ENCODE results near the gene PLA2G4C. TPM values are rescaled to one million over a fixed set of nuclear protein-coding genes. Genes with fewer than 3 reads are reported as not detected.
A peak's percentile ranks its signal among the peaks of the same experiment; 100 is the strongest.

PLA2G4C gene
- total RNA-seq, 1 experiment from 2014 or later = 4.5 TPM

DNA sequence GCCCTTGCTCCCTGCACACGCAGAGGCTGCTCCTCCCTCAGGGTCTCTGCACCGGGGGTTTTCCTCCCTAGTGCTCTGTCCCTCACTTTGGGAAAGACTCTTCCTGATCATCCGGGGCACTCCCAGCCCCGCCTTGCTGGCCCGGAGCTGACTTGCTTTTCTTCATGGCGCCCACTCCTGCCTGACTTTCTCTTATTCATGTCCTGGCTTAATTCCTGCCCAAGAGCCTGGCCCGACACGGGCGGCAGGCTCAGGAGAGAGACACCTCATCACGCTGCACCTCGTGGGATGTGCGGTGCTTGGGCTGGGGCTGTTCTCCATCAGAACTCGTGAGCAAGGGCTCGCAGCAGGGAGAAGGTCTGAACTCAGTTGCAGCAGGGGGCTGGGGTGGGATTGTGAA lies 11.8 kb upstream of the PLA2G4C start:
- Mint-ChIP-seq H3K27ac (peak overlapping the region; percentile 32; the same call in 1 of the 2 replicates), H3K4me3 (no peak overlapping the region), H3K36me3 (peaks cover 69% of the 10 kb centered on the region), H3K4me1 (no peaks in the 10 kb centered on the region), H3K9me3 (no peaks in the 10 kb centered on the region), H3K27me3 (ENCODE audit: low read depth) (no peaks in the 10 kb centered on the region)
- ChIA-PET CTCF (no interaction called here), POLR2A (no interaction called here)
- TF ChIP-seq NFYB (CRISPR knock-in tag; conservative IDR thresholded peaks at IDR 0.05; ENCODE audit: low read depth) = no peak
- TF ChIP-seq NR1H2 (CRISPR knock-in tag; IDR thresholded peaks at IDR 0.05) = no peak
- no peak for TF ChIP-seq NFE2L1 (CRISPR knock-in tag; IDR thresholded peaks at IDR 0.05)
- no peak for TF ChIP-seq RELA (CRISPR knock-in tag; IDR thresholded peaks at IDR 0.05; ENCODE audit: borderline replicate concordance)
- no peak for TF ChIP-seq NR2C2 (CRISPR knock-in tag; IDR thresholded peaks at IDR 0.05)
- TF ChIP-seq ARID4B (CRISPR knock-in tag; IDR thresholded peaks at IDR 0.05; ENCODE audit: borderline replicate concordance) = no peak
- TF ChIP-seq HMGXB4 (CRISPR knock-in tag; IDR thresholded peaks at IDR 0.05) = no peak
- no peak for TF ChIP-seq ESRRA (CRISPR knock-in tag; IDR thresholded peaks at IDR 0.05; ENCODE audit: borderline replicate concordance)
- no peak for TF ChIP-seq GABPB1 (CRISPR knock-in tag; IDR thresholded peaks at IDR 0.05)
- TF ChIP-seq MYBL2 (CRISPR knock-in tag; IDR thresholded peaks at IDR 0.05) = no peak
- TF ChIP-seq, protein P1, sequence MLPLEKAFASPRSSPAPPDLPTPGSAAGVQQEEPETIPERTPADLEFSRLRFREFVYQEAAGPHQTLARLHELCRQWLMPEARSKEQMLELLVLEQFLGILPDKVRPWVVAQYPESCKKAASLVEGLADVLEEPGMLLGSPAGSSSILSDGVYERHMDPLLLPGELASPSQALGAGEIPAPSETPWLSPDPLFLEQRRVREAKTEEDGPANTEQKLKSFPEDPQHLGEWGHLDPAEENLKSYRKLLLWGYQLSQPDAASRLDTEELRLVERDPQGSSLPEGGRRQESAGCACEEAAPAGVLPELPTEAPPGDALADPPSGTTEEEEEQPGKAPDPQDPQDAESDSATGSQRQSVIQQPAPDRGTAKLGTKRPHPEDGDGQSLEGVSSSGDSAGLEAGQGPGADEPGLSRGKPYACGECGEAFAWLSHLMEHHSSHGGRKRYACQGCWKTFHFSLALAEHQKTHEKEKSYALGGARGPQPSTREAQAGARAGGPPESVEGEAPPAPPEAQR (CRISPR knock-in tag; IDR thresholded peaks at IDR 0.05) = no peak
- TF ChIP-seq SMAD3 (CRISPR knock-in tag; IDR thresholded peaks at IDR 0.05; ENCODE audit: borderline replicate concordance) = no peak
- no peak for TF ChIP-seq MAX (CRISPR knock-in tag; IDR thresholded peaks at IDR 0.05)
- TF ChIP-seq HMGA2 (CRISPR knock-in tag; IDR thresholded peaks at IDR 0.05) = no peak
- no peak for TF ChIP-seq IRF2 (CRISPR knock-in tag; IDR thresholded peaks at IDR 0.05; ENCODE audit: borderline replicate concordance, low read depth)
- TF ChIP-seq RORB (CRISPR knock-in tag; IDR thresholded peaks at IDR 0.05) = no peak
- TF ChIP-seq NFATC4 (CRISPR knock-in tag; IDR thresholded peaks at IDR 0.05) = no peak
- no peak for ATAC-seq
- no peak for DNase-seq (ENCODE audit: low spot score)

GRCh38 chr19:48121909-48122371 lies 11.3 kb upstream of the PLA2G4C start:
- Mint-ChIP-seq H3K27ac (no peak overlapping the region), H3K9me3 (no peaks in the 10 kb centered on the region), H3K36me3 (peaks cover 66% of the 10 kb centered on the region), H3K4me3 (no peak overlapping the region), H3K4me1 (no peaks in the 10 kb centered on the region), H3K27me3 (ENCODE audit: low read depth) (no peaks in the 10 kb centered on the region)
- ATAC-seq = no peak
- DNase-seq (ENCODE audit: low spot score) = no peak
- TF ChIP-seq NFYB (CRISPR knock-in tag; conservative IDR thresholded peaks at IDR 0.05; ENCODE audit: low read depth) = no peak
- TF ChIP-seq NFATC4 (CRISPR knock-in tag; IDR thresholded peaks at IDR 0.05) = no peak
- no peak for TF ChIP-seq ZNF263 (CRISPR knock-in tag; IDR thresholded peaks at IDR 0.05; ENCODE audit: low read depth)
- no peak for TF ChIP-seq ZNF416 (CRISPR knock-in tag; IDR thresholded peaks at IDR 0.05)
- TF ChIP-seq ESRRA (CRISPR knock-in tag; IDR thresholded peaks at IDR 0.05; ENCODE audit: borderline replicate concordance) = no peak
- no peak for TF ChIP-seq NR3C1 (CRISPR knock-in tag; conservative IDR thresholded peaks at IDR 0.05; ENCODE audit: low read depth)
- no peak for TF ChIP-seq JUN (CRISPR knock-in tag; IDR thresholded peaks at IDR 0.05)
- TF ChIP-seq SOX15 (CRISPR knock-in tag; IDR thresholded peaks at IDR 0.05) = no peak
- no peak for TF ChIP-seq ZNF317 (CRISPR knock-in tag; IDR thresholded peaks at IDR 0.05; ENCODE audit: borderline replicate concordance, low read depth)
- no peak for TF ChIP-seq KAT7 (CRISPR knock-in tag; IDR thresholded peaks at IDR 0.05; ENCODE audit: borderline replicate concordance)
- no peak for TF ChIP-seq FOXP4 (CRISPR knock-in tag; IDR thresholded peaks at IDR 0.05)
- TF ChIP-seq GTF2I (CRISPR knock-in tag; conservative IDR thresholded peaks at IDR 0.05) = no peak
- TF ChIP-seq PRRX2 (CRISPR knock-in tag; IDR thresholded peaks at IDR 0.05) = no peak
- TF ChIP-seq ZNF423 (CRISPR knock-in tag; IDR thresholded peaks at IDR 0.05) = no peak
- no peak for TF ChIP-seq JAZF1 (CRISPR knock-in tag; IDR thresholded peaks at IDR 0.05)
- ChIA-PET POLR2A (no interaction called here), CTCF (no interaction called here)

All from WTC11 (cell line).